Measurements from ENCODE around the gene ARHGAP22.

- TF ChIP-seq CTCF (IDR thresholded peaks at IDR 0.05): no peak
- no peak for TF ChIP-seq IRF3 (IDR thresholded peaks at IDR 0.05; ENCODE audit: low read depth, low read length)
- TF ChIP-seq EP300 (IDR thresholded peaks at IDR 0.05; ENCODE audit: borderline replicate concordance in 1 of 2, low read depth in 1 of 2, low read length in 1 of 2): no peak
- no peak for TF ChIP-seq REST (IDR thresholded peaks at IDR 0.05; ENCODE audit: low read depth, low read length)
- TF ChIP-seq POLR2AphosphoS5 (IDR thresholded peaks at IDR 0.05; ENCODE audit: low read depth, low read length): no peak
- TF ChIP-seq YY1 (IDR thresholded peaks at IDR 0.05; ENCODE audit: low read depth): no peak
- TF ChIP-seq ZBTB33 (IDR thresholded peaks at IDR 0.05; ENCODE audit: borderline replicate concordance, low read depth): no peak
- no peak for TF ChIP-seq EZH2phosphoT487 (IDR thresholded peaks at IDR 0.05; ENCODE audit: borderline replicate concordance, low read depth)
Measured at GRCh38 chr10:48604039-48604990, 558 bp downstream of the ARHGAP22 start.
